Measurements from ENCODE around the gene RAB4A. TPM values are rescaled to one million over a fixed set of nuclear protein-coding genes. Genes with fewer than 3 reads are reported as not detected.
A peak's percentile ranks its signal among the peaks of the same experiment; 100 is the strongest.

Gene RAB4A
- total RNA-seq, 2 donors from 2014 or later, result 25.5 to 29.5 TPM

GRCh38 chr1:229238231-229238630 lies 32.7 kb upstream of the RAB4A start:
- ATAC-seq (ENCODE audit: insufficient number of reproducible peaks, low FRiP score, low read depth), result no peak
- H3K4me3 ChIP-seq, result no peak overlapping the region

GRCh38 chr1:229238674-229239415 lies 32.1 kb upstream of the RAB4A start:
- no peak for TF ChIP-seq CTCF (IDR thresholded peaks at IDR 0.05)
- DNase-seq (ENCODE audit: low spot score) (no peak), ATAC-seq (ENCODE audit: insufficient number of reproducible peaks, low FRiP score, low read depth) (no peak)
- Histone ChIP-seq H3K36me3 (no peaks in the 10 kb centered on the region), H3K27me3 (replicated peaks; ENCODE audit: insufficient read depth) (no peaks in the 10 kb centered on the region), H3K4me3 (no peak overlapping the region), H3K27ac (peak overlapping the region in 1 of 2 donors; percentile 18), H3K9me3 (peaks cover 6% of the 10 kb centered on the region), H3K4me1 (ENCODE audit: control insufficient read depth in 1 of 2, low read depth in 2 of 2) (peaks cover 0 to 12% of the 10 kb centered on the region in 2 donors)

More at GRCh38 chr1:229238231-229238630, 32.7 kb upstream of the RAB4A start:
- Histone ChIP-seq H3K27me3 (replicated peaks; ENCODE audit: insufficient read depth) (no peaks in the 10 kb centered on the region), H3K9me3 (peaks cover 1% of the 10 kb centered on the region), H3K27ac (no peak overlapping the region), H3K4me1 (ENCODE audit: control insufficient read depth in 1 of 2, low read depth in 2 of 2) (peaks cover 0 to 12% of the 10 kb centered on the region in 2 donors), H3K36me3 (no peaks in the 10 kb centered on the region)
- no peak for TF ChIP-seq CTCF (IDR thresholded peaks at IDR 0.05)
- DNase-seq (ENCODE audit: low spot score), result no peak

GRCh38 chr1:229240532-229240931 lies 30.4 kb upstream of the RAB4A start:
- no peak overlapping the region for H3K27ac ChIP-seq
- ATAC-seq (ENCODE audit: insufficient number of reproducible peaks, low FRiP score, low read depth) (no peak), DNase-seq (ENCODE audit: low spot score) (no peak)
- no peak overlapping the region for H3K4me3 ChIP-seq
- peaks cover 0 to 12% of the 10 kb centered on the region in 2 donors for H3K4me1 ChIP-seq (ENCODE audit: control insufficient read depth in 1 of 2, low read depth in 2 of 2)
- H3K36me3 ChIP-seq, result no peaks in the 10 kb centered on the region
- H3K27me3 ChIP-seq (replicated peaks; ENCODE audit: insufficient read depth), result no peaks in the 10 kb centered on the region
- no peak for TF ChIP-seq CTCF (IDR thresholded peaks at IDR 0.05)
- peaks cover 11% of the 10 kb centered on the region for H3K9me3 ChIP-seq

- Histone ChIP-seq H3K27me3 (replicated peaks; ENCODE audit: insufficient read depth) (no peaks in the 10 kb centered on the region), H3K4me3 (no peak overlapping the region), H3K4me1 (ENCODE audit: control insufficient read depth in 1 of 2, low read depth in 2 of 2) (peaks cover 0 to 12% of the 10 kb centered on the region in 2 donors), H3K36me3 (no peaks in the 10 kb centered on the region), H3K9me3 (peaks cover 11% of the 10 kb centered on the region), H3K27ac (no peak overlapping the region)
- TF ChIP-seq CTCF (IDR thresholded peaks at IDR 0.05), result no peak
- no peak for DNase-seq (ENCODE audit: low spot score)
- no peak for ATAC-seq (ENCODE audit: insufficient number of reproducible peaks, low FRiP score, low read depth)
Measured at GRCh38 chr1:229241390-229241789, 29.5 kb upstream of the RAB4A start.

- Histone ChIP-seq H3K4me1 (ENCODE audit: control insufficient read depth in 1 of 2, low read depth in 2 of 2) (peaks cover 0 to 8% of the 10 kb centered on the region in 2 donors), H3K9me3 (peaks cover 11% of the 10 kb centered on the region), H3K27ac (no peak overlapping the region), H3K4me3 (no peak overlapping the region), H3K27me3 (replicated peaks; ENCODE audit: insufficient read depth) (no peaks in the 10 kb centered on the region), H3K36me3 (no peaks in the 10 kb centered on the region)
- no peak for TF ChIP-seq CTCF (IDR thresholded peaks at IDR 0.05)
- ATAC-seq (ENCODE audit: insufficient number of reproducible peaks, low FRiP score, low read depth) (no peak), DNase-seq (ENCODE audit: low spot score) (no peak)
Measured at GRCh38 chr1:229243638-229244037, 27.3 kb upstream of the RAB4A start.
